Measurements from ENCODE around the gene MUC4.

- TF ChIP-seq CTCF (IDR thresholded peaks at IDR 0.05): no peak
- no peak for TF ChIP-seq ZFX (IDR thresholded peaks at IDR 0.05; ENCODE audit: borderline replicate concordance)
Measured at GRCh38 chr3:195844671-195845218, 33.0 kb upstream of the MUC4 start.
